Measurements from ENCODE around the gene XRCC4. TPM values are rescaled to one million over a fixed set of nuclear protein-coding genes. Genes with fewer than 3 reads are reported as not detected.
"Not testable (repeated sequence)": the region's sequence is repeated elsewhere in the genome, so short reads cannot be mapped to it uniquely, and the experiment has no call there.

XRCC4 gene
- total RNA-seq, 2 donors from 2014 or later = 12.3 to 13.4 TPM

GRCh38 chr5:83244516-83244915, 167.2 kb downstream of the XRCC4 start:
- Mint-ChIP-seq H3K9me3 (no peaks in the 10 kb centered on the region), H3K36me3 (ENCODE audit: insufficient read depth in 2 of 2) (no peaks in the 10 kb centered on the region), H3K4me1 (ENCODE audit: low read depth) (no peaks in the 10 kb centered on the region), H3K27me3 (ENCODE audit: low read depth) (no peaks in the 10 kb centered on the region), H3K4me3 (no peak overlapping the region), H3K27ac (no peak overlapping the region)
- ATAC-seq (replicated peaks in 1 of 2) (no peak), DNase-seq (no peak)

GRCh38 chr5:83245037-83245436, 167.7 kb downstream of the XRCC4 start:
- Mint-ChIP-seq H3K9me3 (no peaks in the 10 kb centered on the region), H3K4me1 (ENCODE audit: low read depth) (no peaks in the 10 kb centered on the region), H3K27ac (no peak overlapping the region), H3K36me3 (ENCODE audit: insufficient read depth in 2 of 2) (no peaks in the 10 kb centered on the region), H3K27me3 (ENCODE audit: low read depth) (no peaks in the 10 kb centered on the region), H3K4me3 (no peak overlapping the region)
- no peak for DNase-seq
- ATAC-seq (replicated peaks in 1 of 2) = no peak

GRCh38 chr5:83246071-83246470, 168.7 kb downstream of the XRCC4 start:
- no peaks in the 10 kb centered on the region for H3K9me3 Mint-ChIP-seq
- no peaks in the 10 kb centered on the region for H3K27me3 Mint-ChIP-seq (ENCODE audit: low read depth)
- ATAC-seq (replicated peaks in 1 of 2) = no peak
- no peaks in the 10 kb centered on the region for H3K36me3 Mint-ChIP-seq (ENCODE audit: insufficient read depth in 2 of 2)
- no peak for DNase-seq
- no peak overlapping the region for H3K27ac Mint-ChIP-seq
- no peak overlapping the region for H3K4me3 Mint-ChIP-seq
- H3K4me1 Mint-ChIP-seq (ENCODE audit: low read depth) = no peaks in the 10 kb centered on the region

GRCh38 chr5:83249156-83249555, 171.8 kb downstream of the XRCC4 start:
- no peak overlapping the region for H3K27ac Mint-ChIP-seq
- no peaks in the 10 kb centered on the region for H3K4me1 Mint-ChIP-seq (ENCODE audit: low read depth)
- DNase-seq (no peak), ATAC-seq (replicated peaks in 1 of 2) (no peak)
- no peaks in the 10 kb centered on the region for H3K27me3 Mint-ChIP-seq (ENCODE audit: low read depth)
- H3K9me3 Mint-ChIP-seq = no peaks in the 10 kb centered on the region
- no peaks in the 10 kb centered on the region for H3K36me3 Mint-ChIP-seq (ENCODE audit: insufficient read depth in 2 of 2)
- no peak overlapping the region for H3K4me3 Mint-ChIP-seq

- H3K4me3 Mint-ChIP-seq = no peak overlapping the region
- DNase-seq = no peak
- no peaks in the 10 kb centered on the region for H3K27me3 Mint-ChIP-seq (ENCODE audit: low read depth)
- no peak overlapping the region for H3K27ac Mint-ChIP-seq
- no peaks in the 10 kb centered on the region for H3K9me3 Mint-ChIP-seq
- no peaks in the 10 kb centered on the region for H3K36me3 Mint-ChIP-seq (ENCODE audit: insufficient read depth in 2 of 2)
- no peak for ATAC-seq (replicated peaks in 1 of 2)
- no peaks in the 10 kb centered on the region for H3K4me1 Mint-ChIP-seq (ENCODE audit: low read depth)
Observed at GRCh38 chr5:83251849-83252248, 174.5 kb downstream of the XRCC4 start.

- Mint-ChIP-seq H3K27me3 (ENCODE audit: low read depth) (no peaks in the 10 kb centered on the region), H3K27ac (no peak overlapping the region), H3K9me3 (no peaks in the 10 kb centered on the region), H3K4me3 (no peak overlapping the region), H3K4me1 (ENCODE audit: low read depth) (no peaks in the 10 kb centered on the region), H3K36me3 (ENCODE audit: insufficient read depth in 2 of 2) (peaks cover 2% of the 10 kb centered on the region in 2 donors)
- no peak for DNase-seq
- no peak for ATAC-seq (replicated peaks in 1 of 2)
Observed at GRCh38 chr5:83253720-83254119, 176.4 kb downstream of the XRCC4 start.

- no peak overlapping the region for H3K4me3 Mint-ChIP-seq
- no peaks in the 10 kb centered on the region for H3K27me3 Mint-ChIP-seq (ENCODE audit: low read depth)
- DNase-seq (no peak), ATAC-seq (replicated peaks in 1 of 2) (no peak)
- peaks cover 2% of the 10 kb centered on the region in 2 donors for H3K36me3 Mint-ChIP-seq (ENCODE audit: insufficient read depth in 2 of 2)
- no peaks in the 10 kb centered on the region for H3K4me1 Mint-ChIP-seq (ENCODE audit: low read depth)
- H3K27ac Mint-ChIP-seq = no peak overlapping the region
- no peaks in the 10 kb centered on the region for H3K9me3 Mint-ChIP-seq
Observed at GRCh38 chr5:83255268-83255667, 177.9 kb downstream of the XRCC4 start.

GRCh38 chr5:83256091-83256780, 178.9 kb downstream of the XRCC4 start:
- no peak for ATAC-seq (replicated peaks in 1 of 2)
- Mint-ChIP-seq H3K4me1 (ENCODE audit: low read depth) (no peaks in the 10 kb centered on the region), H3K4me3 (no peak overlapping the region), H3K27ac (no peak overlapping the region), H3K9me3 (no peaks in the 10 kb centered on the region), H3K27me3 (ENCODE audit: low read depth) (no peaks in the 10 kb centered on the region), H3K36me3 (ENCODE audit: insufficient read depth in 2 of 2) (peaks cover 2% of the 10 kb centered on the region in 2 donors)
- no peak for DNase-seq

GRCh38 chr5:83257684-83258083, 180.3 kb downstream of the XRCC4 start:
- H3K27me3 Mint-ChIP-seq (ENCODE audit: low read depth); ATAC-seq (replicated peaks in 1 of 2); H3K4me3 Mint-ChIP-seq; H3K36me3 Mint-ChIP-seq (ENCODE audit: insufficient read depth in 2 of 2); H3K9me3 Mint-ChIP-seq; H3K4me1 Mint-ChIP-seq (ENCODE audit: low read depth); DNase-seq; H3K27ac Mint-ChIP-seq: not testable (repeated sequence)

- Mint-ChIP-seq H3K27ac (no peak overlapping the region), H3K27me3 (ENCODE audit: low read depth) (no peaks in the 10 kb centered on the region), H3K4me3 (no peak overlapping the region), H3K9me3 (no peaks in the 10 kb centered on the region), H3K36me3 (ENCODE audit: insufficient read depth in 2 of 2) (no peaks in the 10 kb centered on the region), H3K4me1 (ENCODE audit: low read depth) (no peaks in the 10 kb centered on the region)
- no peak for ATAC-seq (replicated peaks in 1 of 2)
- no peak for DNase-seq
Observed at GRCh38 chr5:83265318-83265717, 188.0 kb downstream of the XRCC4 start.

- H3K4me1 Mint-ChIP-seq (ENCODE audit: low read depth) = no peaks in the 10 kb centered on the region
- H3K36me3 Mint-ChIP-seq (ENCODE audit: insufficient read depth in 2 of 2) = peaks cover 0 to 2% of the 10 kb centered on the region in 2 donors
- no peaks in the 10 kb centered on the region for H3K27me3 Mint-ChIP-seq (ENCODE audit: low read depth)
- H3K4me3 Mint-ChIP-seq = no peak overlapping the region
- no peak overlapping the region for H3K27ac Mint-ChIP-seq
- ATAC-seq (replicated peaks in 1 of 2) (no peak), DNase-seq (no peak)
- H3K9me3 Mint-ChIP-seq = peaks cover 3 to 11% of the 10 kb centered on the region in 2 donors
Observed at GRCh38 chr5:83270311-83270710, 193.0 kb downstream of the XRCC4 start.

- Mint-ChIP-seq H3K27me3 (ENCODE audit: low read depth) (no peaks in the 10 kb centered on the region), H3K9me3 (peaks cover 3 to 11% of the 10 kb centered on the region in 2 donors), H3K4me3 (no peak overlapping the region), H3K36me3 (ENCODE audit: insufficient read depth in 2 of 2) (peaks cover 0 to 2% of the 10 kb centered on the region in 2 donors), H3K4me1 (ENCODE audit: low read depth) (no peaks in the 10 kb centered on the region), H3K27ac (no peak overlapping the region)
- DNase-seq = no peak
- no peak for ATAC-seq (replicated peaks in 1 of 2)
Observed at GRCh38 chr5:83277154-83277553, 199.8 kb downstream of the XRCC4 start.

GRCh38 chr5:83277953-83278352, 200.6 kb downstream of the XRCC4 start:
- no peak overlapping the region for H3K4me3 Mint-ChIP-seq
- peaks cover 0 to 2% of the 10 kb centered on the region in 2 donors for H3K36me3 Mint-ChIP-seq (ENCODE audit: insufficient read depth in 2 of 2)

GRCh38 chr5:83281176-83281575, 203.8 kb downstream of the XRCC4 start:
- ATAC-seq (replicated peaks in 1 of 2) (no peak), DNase-seq (no peak)
- Mint-ChIP-seq H3K4me1 (ENCODE audit: low read depth) (no peaks in the 10 kb centered on the region), H3K9me3 (peaks cover 0 to 5% of the 10 kb centered on the region in 2 donors), H3K36me3 (ENCODE audit: insufficient read depth in 2 of 2) (no peaks in the 10 kb centered on the region), H3K27me3 (ENCODE audit: low read depth) (no peaks in the 10 kb centered on the region), H3K27ac (no peak overlapping the region), H3K4me3 (no peak overlapping the region)

More at GRCh38 chr5:83277953-83278352, 200.6 kb downstream of the XRCC4 start:
- Mint-ChIP-seq H3K9me3 (peaks cover 3 to 10% of the 10 kb centered on the region in 2 donors), H3K4me1 (ENCODE audit: low read depth) (no peaks in the 10 kb centered on the region), H3K27me3 (ENCODE audit: low read depth) (no peaks in the 10 kb centered on the region), H3K27ac (no peak overlapping the region)
- DNase-seq (no peak), ATAC-seq (replicated peaks in 1 of 2) (no peak)

Measured in activated T-cell treated with anti-CD3 and anti-CD28 coated beads, Interleukin-2, amount 50 U/mL, for 72 hours (primary cell).